Measurements from ENCODE around the gene GCK. TPM values are rescaled to one million over a fixed set of nuclear protein-coding genes. Genes with fewer than 3 reads are reported as not detected.

GCK gene
- total RNA-seq, 1 experiment from 2014 or later = not detected

DNA sequence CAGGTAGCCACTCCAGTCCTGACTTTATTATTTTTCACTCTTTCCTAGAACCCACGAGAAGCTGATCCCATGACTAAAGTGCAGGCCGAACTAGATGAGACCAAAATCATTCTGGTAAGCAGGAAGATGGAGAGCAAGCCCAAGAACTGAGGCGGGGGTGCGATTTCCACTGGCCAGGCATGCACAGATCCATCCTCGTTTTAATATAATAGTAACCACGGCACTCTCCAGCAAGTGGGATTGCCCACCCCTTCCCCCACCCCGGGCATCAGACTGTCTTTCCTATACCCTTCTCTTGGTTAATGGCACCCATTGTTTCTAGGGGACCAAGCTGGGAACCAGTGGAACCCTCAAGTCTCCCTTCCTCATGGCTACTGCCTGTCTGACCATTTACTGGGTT, 18.8 kb upstream of the GCK start:
- Histone ChIP-seq H3K9me2 (replicated peaks; ENCODE audit: low read length) (no peaks in the 10 kb centered on the region), H4K20me1 (ENCODE audit: low read length) (peaks cover 15% of the 10 kb centered on the region; the same call in 1 of the 2 replicates), H3F3A (ENCODE audit: low read length, unreplicated experiment) (no peaks in the 10 kb centered on the region), H3K4me3 (ENCODE audit: low read length) (no peak overlapping the region), H3K79me2 (ENCODE audit: low read length) (peaks cover 22% of the 10 kb centered on the region), H3K36me3 (ENCODE audit: low read depth, low read length) (peaks cover 49% of the 10 kb centered on the region; the same call in 1 of the 2 replicates), H3K27ac (ENCODE audit: low read length) (no peak overlapping the region), H3K4me1 (ENCODE audit: insufficient read depth, low read length) (no peaks in the 10 kb centered on the region), H3K9me3 (ENCODE audit: low read length) (no peaks in the 10 kb centered on the region), H3K9ac (ENCODE audit: low read length) (no peak overlapping the region), H2AFZ (ENCODE audit: low read length) (no peak overlapping the region), H3K4me2 (ENCODE audit: low read length) (no peak overlapping the region), H3K27me3 (ENCODE audit: low read length) (no peaks in the 10 kb centered on the region)
- intact Hi-C loops (cut with micrococcal nuclease) = no loop called here
- ChIA-PET POLR2A (ENCODE audit: unreplicated experiment) (no interaction called here), CTCF (no interaction called here)
- ATAC-seq (no peak), DNase-seq (no peak)
- BruUV-seq (replicated peaks) = no TSS peak
- TF ChIP-seq EZH2 (IDR thresholded peaks at IDR 0.05; ENCODE audit: low read length, unreplicated experiment) (no peak), EZH2phosphoT487 (IDR thresholded peaks at IDR 0.05; ENCODE audit: borderline replicate concordance, low read length) (no peak)
- TF ChIP-seq, protein P1, sequence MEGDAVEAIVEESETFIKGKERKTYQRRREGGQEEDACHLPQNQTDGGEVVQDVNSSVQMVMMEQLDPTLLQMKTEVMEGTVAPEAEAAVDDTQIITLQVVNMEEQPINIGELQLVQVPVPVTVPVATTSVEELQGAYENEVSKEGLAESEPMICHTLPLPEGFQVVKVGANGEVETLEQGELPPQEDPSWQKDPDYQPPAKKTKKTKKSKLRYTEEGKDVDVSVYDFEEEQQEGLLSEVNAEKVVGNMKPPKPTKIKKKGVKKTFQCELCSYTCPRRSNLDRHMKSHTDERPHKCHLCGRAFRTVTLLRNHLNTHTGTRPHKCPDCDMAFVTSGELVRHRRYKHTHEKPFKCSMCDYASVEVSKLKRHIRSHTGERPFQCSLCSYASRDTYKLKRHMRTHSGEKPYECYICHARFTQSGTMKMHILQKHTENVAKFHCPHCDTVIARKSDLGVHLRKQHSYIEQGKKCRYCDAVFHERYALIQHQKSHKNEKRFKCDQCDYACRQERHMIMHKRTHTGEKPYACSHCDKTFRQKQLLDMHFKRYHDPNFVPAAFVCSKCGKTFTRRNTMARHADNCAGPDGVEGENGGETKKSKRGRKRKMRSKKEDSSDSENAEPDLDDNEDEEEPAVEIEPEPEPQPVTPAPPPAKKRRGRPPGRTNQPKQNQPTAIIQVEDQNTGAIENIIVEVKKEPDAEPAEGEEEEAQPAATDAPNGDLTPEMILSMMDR (conservative IDR thresholded peaks at IDR 0.05; ENCODE audit: low read depth, low read length) = no peak

DNA sequence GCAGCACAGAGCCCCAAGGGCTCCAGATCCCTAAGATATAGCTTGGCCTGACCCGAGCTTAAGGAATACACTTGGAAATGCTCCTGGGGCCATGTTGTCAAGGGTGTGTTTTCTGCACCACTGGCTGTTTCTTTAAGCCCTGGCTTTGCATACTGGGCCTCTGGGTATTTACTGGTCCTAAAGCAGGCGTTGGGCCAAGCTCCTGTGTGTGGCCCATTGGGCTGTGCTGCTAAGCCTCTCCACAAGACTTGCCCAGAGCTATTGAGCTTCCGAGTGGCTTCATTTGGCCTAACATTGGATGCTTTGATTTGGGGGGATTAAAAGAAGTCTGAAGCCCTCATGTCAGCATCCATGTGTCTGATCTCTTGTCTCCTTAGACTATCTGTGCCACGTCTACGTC, 16.8 kb upstream of the GCK start:
- POLR2A ChIA-PET (ENCODE audit: unreplicated experiment) = no interaction called here
- peaks cover 42% of the 10 kb centered on the region for H3K79me2 ChIP-seq (ENCODE audit: low read length)

DNA sequence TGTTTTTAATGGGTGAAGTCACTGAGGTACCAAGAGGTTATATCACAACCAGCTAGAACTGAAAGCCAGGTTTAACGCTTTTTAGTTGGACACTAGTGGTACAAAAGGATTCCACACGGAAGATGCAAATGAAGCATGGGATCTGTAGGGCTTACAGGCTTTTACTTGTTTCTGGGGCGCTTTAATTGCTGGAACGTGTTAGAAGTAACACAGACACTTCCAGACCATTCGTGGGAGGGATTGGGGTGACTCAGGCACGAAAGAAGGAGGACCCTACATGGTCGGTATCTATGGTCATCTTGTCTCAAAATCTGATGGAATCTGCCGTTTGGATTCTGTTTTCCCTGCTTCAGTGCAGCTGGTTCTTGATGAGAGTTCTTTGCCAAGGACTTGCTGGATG, 12.6 kb upstream of the GCK start:
- POLR2A ChIA-PET (ENCODE audit: unreplicated experiment) = no interaction called here
- intact Hi-C loops (cut with micrococcal nuclease) = no loop called here
- Histone ChIP-seq H2AFZ (ENCODE audit: low read length) (no peak overlapping the region), H3K4me2 (ENCODE audit: low read length) (peak overlapping the region; percentile 94), H3K9me3 (ENCODE audit: low read length) (no peaks in the 10 kb centered on the region), H4K20me1 (ENCODE audit: low read length) (peaks cover 30% of the 10 kb centered on the region), H3K79me2 (ENCODE audit: low read length) (peaks cover 45% of the 10 kb centered on the region), H3K9ac (ENCODE audit: low read length) (peak overlapping the region; percentile 94), H3K4me3 (ENCODE audit: low read length) (peak overlapping the region; percentile 99), H3K4me1 (ENCODE audit: insufficient read depth, low read length) (peaks cover 8% of the 10 kb centered on the region), H3K9me2 (replicated peaks; ENCODE audit: low read length) (no peaks in the 10 kb centered on the region), H3K36me3 (ENCODE audit: low read depth, low read length) (peaks cover 20% of the 10 kb centered on the region; the same call in 1 of the 2 replicates), H3F3A (ENCODE audit: low read length, unreplicated experiment) (no peaks in the 10 kb centered on the region), H3K27me3 (ENCODE audit: low read length) (no peaks in the 10 kb centered on the region), H3K27ac (ENCODE audit: low read length) (no peak overlapping the region)
- no TSS peak for BruUV-seq (replicated peaks)
- TF ChIP-seq EZH2phosphoT487 (IDR thresholded peaks at IDR 0.05; ENCODE audit: borderline replicate concordance, low read length) = no peak
- TF ChIP-seq EZH2 (IDR thresholded peaks at IDR 0.05; ENCODE audit: low read length, unreplicated experiment) = no peak
- TF ChIP-seq, protein P1 (conservative IDR thresholded peaks at IDR 0.05; ENCODE audit: low read depth, low read length) = no peak
- CTCF ChIA-PET = no interaction called here
- ATAC-seq (no peak), DNase-seq (peak; percentile 4)

More for the DNA sequence above, 16.8 kb upstream of the GCK start:
- Histone ChIP-seq H3K36me3 (ENCODE audit: low read depth, low read length) (peaks cover 49% of the 10 kb centered on the region; the same call in 1 of the 2 replicates), H3K9me3 (ENCODE audit: low read length) (no peaks in the 10 kb centered on the region), H3K4me1 (ENCODE audit: insufficient read depth, low read length) (peaks cover 8% of the 10 kb centered on the region), H3K9ac (ENCODE audit: low read length) (no peak overlapping the region), H3K27me3 (ENCODE audit: low read length) (no peaks in the 10 kb centered on the region), H3F3A (ENCODE audit: low read length, unreplicated experiment) (no peaks in the 10 kb centered on the region), H4K20me1 (ENCODE audit: low read length) (peaks cover 30% of the 10 kb centered on the region), H3K9me2 (replicated peaks; ENCODE audit: low read length) (no peaks in the 10 kb centered on the region), H3K27ac (ENCODE audit: low read length) (no peak overlapping the region), H2AFZ (ENCODE audit: low read length) (no peak overlapping the region), H3K4me3 (ENCODE audit: low read length) (no peak overlapping the region), H3K4me2 (ENCODE audit: low read length) (no peak overlapping the region)
- TF ChIP-seq, protein P1 (conservative IDR thresholded peaks at IDR 0.05; ENCODE audit: low read depth, low read length) = no peak
- TF ChIP-seq EZH2 (IDR thresholded peaks at IDR 0.05; ENCODE audit: low read length, unreplicated experiment) = no peak
- TF ChIP-seq EZH2phosphoT487 (IDR thresholded peaks at IDR 0.05; ENCODE audit: borderline replicate concordance, low read length) = no peak
- DNase-seq (no peak), ATAC-seq (no peak)
- CTCF ChIA-PET = no interaction called here
- no TSS peak for BruUV-seq (replicated peaks)
- intact Hi-C loops (cut with micrococcal nuclease) = no loop called here
